Effector CD8-positive, alpha-beta T cell (primary cell): ENCODE measurements around the gene CGRRF1.

Experiments
- DNase-seq: peaks from one replicate; lab custom pipeline; 2025; lab: John Stamatoyannopoulos, UW

CGRRF1 gene

GRCh38 chr14:54489731-54490444 is 19.8 kb upstream of the CGRRF1 start:
- DNase-seq, result no peak

DNA sequence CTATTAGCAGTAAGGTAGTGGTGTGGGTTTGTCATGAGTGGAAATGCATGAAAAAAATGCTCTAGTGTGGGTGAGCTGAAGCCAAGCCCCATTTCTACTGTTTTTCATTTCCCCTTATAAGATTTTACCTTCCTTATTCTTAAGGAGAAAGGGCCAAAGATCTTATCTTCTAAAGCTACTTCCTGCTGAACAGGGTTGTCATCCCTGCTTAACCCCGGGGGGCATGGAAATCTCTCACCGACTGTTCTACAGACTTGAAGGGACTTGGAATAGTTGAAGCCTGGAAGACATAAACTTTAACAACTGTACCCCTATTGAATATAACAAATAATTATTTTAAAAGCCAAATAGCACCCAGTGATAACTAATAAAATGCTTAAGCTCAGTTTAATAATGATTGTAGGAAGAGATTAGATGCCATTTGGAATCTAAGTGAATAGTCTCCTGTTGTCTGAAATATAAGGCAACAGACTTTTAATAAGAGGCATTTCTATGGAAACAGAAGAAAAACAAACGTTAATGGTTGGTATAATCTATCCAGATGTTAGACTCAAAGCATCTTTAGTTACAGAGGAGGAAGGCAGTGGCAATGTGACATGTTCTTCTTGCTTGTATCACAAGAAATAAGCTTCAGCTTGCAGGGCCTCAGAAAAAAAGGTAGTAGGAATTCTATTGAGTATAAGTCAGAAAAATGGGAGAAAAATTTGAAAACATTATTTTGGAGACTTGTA is 19.1 kb upstream of the CGRRF1 start:
- no peak for DNase-seq

- no peak for DNase-seq
These were observed 16.4 kb upstream of the CGRRF1 start for GRCh38 chr14:54493293-54493692.

- no peak for DNase-seq
These were observed 12.5 kb upstream of the CGRRF1 start for GRCh38 chr14:54497224-54497623.

DNA sequence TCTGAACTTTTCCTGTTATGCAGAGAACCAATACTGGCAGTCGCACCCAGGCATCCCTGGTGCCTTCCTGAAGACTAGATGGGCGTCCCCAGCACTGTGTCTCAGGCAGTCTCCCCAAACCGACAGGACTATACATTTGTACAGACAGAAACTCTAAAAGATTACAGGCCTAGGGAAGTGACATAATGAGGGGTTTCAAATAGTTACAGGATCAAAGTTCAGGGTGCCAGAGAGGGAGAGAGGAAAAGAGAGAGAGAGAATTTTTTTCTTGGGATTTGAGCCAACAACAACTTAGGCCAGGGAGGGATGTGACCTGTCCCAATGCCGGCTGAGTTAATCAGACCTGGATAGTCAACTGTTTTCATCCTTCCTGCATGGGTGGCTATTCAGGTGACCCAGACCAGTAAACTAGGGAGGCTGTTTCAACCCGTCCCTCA is 11.6 kb upstream of the CGRRF1 start:
- DNase-seq, result no peak

GRCh38 chr14:54498579-54498978 is 11.1 kb upstream of the CGRRF1 start:
- no peak for DNase-seq

GRCh38 chr14:54500744-54501143 is 9.0 kb upstream of the CGRRF1 start:
- DNase-seq, result no peak

- DNase-seq, result no peak
These were observed 8.2 kb upstream of the CGRRF1 start for GRCh38 chr14:54501480-54501879.

DNA sequence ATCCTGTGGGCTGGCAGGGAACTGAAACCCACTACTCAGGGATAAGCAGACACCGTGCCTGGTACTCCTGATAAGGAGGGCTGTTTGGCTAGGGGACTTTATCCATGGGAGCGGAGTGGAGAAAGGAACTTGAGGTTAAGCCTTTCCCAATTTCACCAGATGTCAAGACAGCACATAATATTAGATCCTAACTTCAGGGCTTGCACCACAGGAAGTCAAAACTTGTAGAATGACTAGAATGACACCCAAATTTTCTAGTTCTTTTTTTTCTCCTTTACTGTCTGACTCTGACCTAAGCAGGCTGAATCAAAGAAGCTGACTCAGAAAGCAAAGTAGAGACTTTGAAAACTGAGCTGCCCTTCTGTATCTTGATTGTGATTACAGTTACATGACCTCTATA is 7.1 kb upstream of the CGRRF1 start:
- DNase-seq, result no peak

DNA sequence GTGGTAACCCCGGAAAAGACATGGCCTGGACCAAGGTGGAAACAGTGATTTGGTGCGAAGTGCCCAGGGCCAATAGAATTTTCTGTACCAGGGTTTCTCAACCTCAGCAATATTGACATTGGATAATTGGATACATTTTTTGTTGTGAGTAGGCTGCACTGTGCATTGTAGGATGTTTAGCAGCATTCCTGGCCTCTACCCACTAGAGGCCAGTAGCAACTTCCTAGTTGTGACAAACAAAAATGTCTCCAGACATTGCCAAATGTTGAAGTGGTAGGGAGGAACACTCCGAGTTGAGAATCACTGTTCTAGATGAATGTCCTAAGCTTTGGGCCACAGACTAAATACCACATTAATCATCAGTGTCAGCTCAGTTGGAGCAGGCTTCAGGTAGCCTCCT is 6.2 kb upstream of the CGRRF1 start:
- no peak for DNase-seq

GRCh38 chr14:54512393-54512792 is 2.7 kb downstream of the CGRRF1 start:
- no peak for DNase-seq

DNA sequence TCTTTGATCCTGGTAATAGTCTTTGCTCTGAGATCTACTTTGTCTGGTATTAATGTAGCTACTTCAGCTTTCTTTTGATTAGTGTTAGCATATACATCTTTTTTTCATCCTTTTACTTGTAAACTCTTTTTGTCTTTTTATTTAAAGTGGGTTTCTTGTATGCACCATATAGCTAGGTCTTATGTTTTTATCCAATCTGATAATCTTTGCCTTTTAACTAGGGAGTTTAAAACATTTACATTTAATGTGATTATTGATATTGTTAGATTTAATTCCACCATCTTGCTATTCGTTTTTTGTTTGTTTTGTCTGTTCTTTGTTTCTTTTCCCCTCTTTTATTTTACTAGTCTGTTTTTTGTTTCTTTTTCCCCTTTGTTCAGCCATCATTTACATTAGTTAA is 6.0 kb downstream of the CGRRF1 start:
- no peak for DNase-seq

- no peak for DNase-seq
These were observed 7.0 kb downstream of the CGRRF1 start for GRCh38 chr14:54516709-54517108.

- no peak for DNase-seq
These were observed 14.7 kb downstream of the CGRRF1 start for GRCh38 chr14:54524410-54524809.

GRCh38 chr14:54528973-54529372 is 19.3 kb downstream of the CGRRF1 start:
- no peak for DNase-seq

DNA sequence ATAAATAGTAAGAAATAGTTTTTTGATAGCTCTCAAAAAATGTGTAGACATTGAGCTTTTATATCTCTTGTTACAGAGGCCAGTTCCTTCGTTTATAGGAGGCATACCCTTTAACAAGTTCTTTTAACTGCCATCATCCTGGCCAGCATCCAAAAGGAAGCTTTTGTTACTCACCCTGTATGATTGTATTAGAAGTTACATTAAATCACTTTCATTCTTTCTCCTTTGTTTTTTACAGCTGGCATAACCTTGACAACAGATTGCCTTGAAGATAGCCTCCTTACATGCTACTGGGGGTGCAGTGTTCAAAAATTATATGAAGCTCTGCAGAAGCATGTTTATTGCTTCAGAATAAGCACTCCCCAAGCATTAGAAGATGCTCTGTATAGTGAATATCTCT is 20.1 kb downstream of the CGRRF1 start:
- DNase-seq, result no peak

- DNase-seq, result no peak
These were observed 22.7 kb downstream of the CGRRF1 start for GRCh38 chr14:54532111-54533012.

- DNase-seq, result no peak
These were observed 23.4 kb downstream of the CGRRF1 start for GRCh38 chr14:54533100-54533499.

- DNase-seq, result no peak
These were observed 25.4 kb downstream of the CGRRF1 start for GRCh38 chr14:54535126-54535525.

DNA sequence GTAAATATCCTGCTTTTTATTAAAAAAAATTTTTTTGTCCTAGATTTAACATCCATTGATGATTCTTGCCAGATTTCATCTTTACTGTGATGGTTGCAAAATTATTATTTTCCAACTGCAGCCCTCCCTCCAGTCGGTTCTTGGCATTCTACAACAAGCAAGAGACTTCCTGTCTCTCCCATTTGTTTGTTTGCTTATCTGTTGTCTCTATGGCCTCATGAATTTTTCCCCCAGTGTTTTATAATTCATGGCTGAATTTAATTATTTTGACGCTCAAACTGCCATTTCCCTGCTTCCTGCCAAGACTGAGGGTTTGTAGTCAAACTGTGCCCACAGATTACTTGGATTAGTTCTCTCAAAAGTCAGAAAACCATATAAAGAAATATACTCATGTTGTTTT is 25.9 kb downstream of the CGRRF1 start:
- DNase-seq, result no peak

DNA sequence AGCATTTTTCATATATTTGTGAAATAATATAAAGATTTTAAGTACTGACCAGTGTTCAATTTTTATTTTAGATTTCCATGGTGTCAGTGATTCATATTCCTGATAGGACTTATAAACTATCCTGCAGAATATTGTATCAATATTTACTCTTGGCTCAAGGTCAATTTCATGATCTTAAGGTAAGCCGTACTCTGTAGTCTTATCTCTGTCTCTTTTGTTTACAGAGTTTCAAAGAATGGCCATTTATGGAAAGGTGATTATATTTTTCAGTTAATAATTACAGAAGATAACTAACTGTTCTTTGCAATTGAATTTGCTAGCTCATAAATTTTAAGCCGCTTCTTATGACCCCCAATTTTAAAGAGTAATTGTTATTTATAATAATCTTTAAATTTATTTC is 27.9 kb downstream of the CGRRF1 start:
- no peak for DNase-seq

GRCh38 chr14:54538055-54538454 is 28.3 kb downstream of the CGRRF1 start:
- DNase-seq, result no peak

- no peak for DNase-seq
These were observed 37.9 kb downstream of the CGRRF1 start for GRCh38 chr14:54547583-54547982.
